HG03108 (cell line): Measurements from ENCODE around the gene ZNF878.

Experiments
- ATAC-seq: cut with Tn5 transposase; IDR thresholded peaks from one replicate; pipeline ENCODE4 v1.9.1; 2021; ENCODE audit warnings: moderate library complexity; ENCODE audit not compliant: unreplicated experiment

Gene ZNF878

GRCh38 chr19:12035220-12036172, 17.3 kb downstream of the ZNF878 start, which contains the start of gene ZNF433:
TSS of gene ZNF433 (minus strand) at chr19:12035679. CDS start at chr19:12035539, 140 bp downstream.
- ATAC-seq, result peak; percentile 91

- no peak for ATAC-seq
Observed at GRCh38 chr19:12034620-12035019, 18.1 kb downstream of the ZNF878 start.

- ATAC-seq, result no peak
Observed at GRCh38 chr19:12034198-12034597, 18.6 kb downstream of the ZNF878 start.

- ATAC-seq, result no peak
Observed at GRCh38 chr19:12015753-12016116, 37.0 kb downstream of the ZNF878 start.

- no peak for ATAC-seq
Observed at GRCh38 chr19:12015015-12015752, 37.6 kb downstream of the ZNF878 start.

GRCh38 chr19:12000152-12000981, 52.4 kb downstream of the ZNF878 start:
- peak; percentile 58 for ATAC-seq

GRCh38 chr19:11995174-11995573, 57.6 kb downstream of the ZNF878 start:
- ATAC-seq, result no peak
